ENCODE measurements around the gene DCAF15. TPM values are rescaled to one million over a fixed set of nuclear protein-coding genes. Genes with fewer than 3 reads are reported as not detected.
"Not testable (repeated sequence)": the region's sequence is repeated elsewhere in the genome, so short reads cannot be mapped to it uniquely, and the experiment has no call there.

The DCAF15 gene, protein sequence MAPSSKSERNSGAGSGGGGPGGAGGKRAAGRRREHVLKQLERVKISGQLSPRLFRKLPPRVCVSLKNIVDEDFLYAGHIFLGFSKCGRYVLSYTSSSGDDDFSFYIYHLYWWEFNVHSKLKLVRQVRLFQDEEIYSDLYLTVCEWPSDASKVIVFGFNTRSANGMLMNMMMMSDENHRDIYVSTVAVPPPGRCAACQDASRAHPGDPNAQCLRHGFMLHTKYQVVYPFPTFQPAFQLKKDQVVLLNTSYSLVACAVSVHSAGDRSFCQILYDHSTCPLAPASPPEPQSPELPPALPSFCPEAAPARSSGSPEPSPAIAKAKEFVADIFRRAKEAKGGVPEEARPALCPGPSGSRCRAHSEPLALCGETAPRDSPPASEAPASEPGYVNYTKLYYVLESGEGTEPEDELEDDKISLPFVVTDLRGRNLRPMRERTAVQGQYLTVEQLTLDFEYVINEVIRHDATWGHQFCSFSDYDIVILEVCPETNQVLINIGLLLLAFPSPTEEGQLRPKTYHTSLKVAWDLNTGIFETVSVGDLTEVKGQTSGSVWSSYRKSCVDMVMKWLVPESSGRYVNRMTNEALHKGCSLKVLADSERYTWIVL
- total RNA-seq = 18.2 TPM
- long read RNA-seq, transcript DCAF15-201 (13 exons, 2,278 nt) = major isoform, 10 of 17 reads
- long read RNA-seq, partial matches to known transcripts = 0 of 17 reads
- long read RNA-seq, other reads (novel, unspliced or antisense) = 7 of 17 reads

DNA sequence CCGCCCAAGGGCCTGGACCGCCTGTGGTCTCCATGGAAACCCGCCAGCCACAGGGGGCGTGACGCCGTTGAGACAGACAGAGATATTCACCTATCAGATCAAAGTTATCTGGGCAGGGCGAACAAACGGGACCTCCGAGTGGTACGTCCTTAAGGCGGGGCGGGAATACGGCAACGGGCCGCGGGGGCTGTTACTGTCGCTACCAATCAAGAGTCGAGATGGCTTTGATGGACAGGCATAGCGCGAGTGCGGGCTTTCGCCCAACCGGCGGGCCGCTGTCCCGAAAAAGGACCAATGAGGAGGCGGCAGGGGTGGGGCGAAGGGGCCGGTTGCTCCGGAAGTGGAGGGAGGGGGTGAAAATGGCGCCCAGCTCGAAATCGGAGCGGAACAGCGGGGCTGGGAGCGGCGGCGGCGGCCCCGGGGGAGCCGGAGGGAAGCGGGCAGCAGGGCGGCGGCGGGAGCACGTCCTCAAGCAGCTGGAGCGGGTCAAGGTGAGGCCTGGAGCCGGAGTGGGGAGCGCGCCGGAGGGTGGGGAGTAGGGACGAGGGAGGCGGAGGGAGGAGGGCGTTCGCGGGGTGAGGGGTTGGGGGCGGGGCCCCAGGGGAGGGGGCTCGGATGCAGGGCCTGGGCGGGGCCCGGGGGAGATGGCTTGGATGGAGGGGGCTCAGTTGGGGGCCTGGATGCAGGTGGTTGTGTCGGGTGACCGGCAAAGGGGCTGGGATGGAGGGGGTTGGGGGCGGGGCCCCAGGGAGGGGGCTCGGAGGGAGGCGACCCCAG is at the start of gene DCAF15:
Gene DCAF15, plus strand, starts transcription at position 356 of the 777 bp plus-strand sequence. Its CDS starts 4 bp downstream, at position 360.
- peak; percentile 98 for ATAC-seq
- intact Hi-C loops (cut with micrococcal nuclease) = loop anchor here (2.0 kb wide), 1 partner anchor 44 kb away; no protein-coding TSS in a partner anchor
- peak; percentile 99 for DNase-seq

DNA sequence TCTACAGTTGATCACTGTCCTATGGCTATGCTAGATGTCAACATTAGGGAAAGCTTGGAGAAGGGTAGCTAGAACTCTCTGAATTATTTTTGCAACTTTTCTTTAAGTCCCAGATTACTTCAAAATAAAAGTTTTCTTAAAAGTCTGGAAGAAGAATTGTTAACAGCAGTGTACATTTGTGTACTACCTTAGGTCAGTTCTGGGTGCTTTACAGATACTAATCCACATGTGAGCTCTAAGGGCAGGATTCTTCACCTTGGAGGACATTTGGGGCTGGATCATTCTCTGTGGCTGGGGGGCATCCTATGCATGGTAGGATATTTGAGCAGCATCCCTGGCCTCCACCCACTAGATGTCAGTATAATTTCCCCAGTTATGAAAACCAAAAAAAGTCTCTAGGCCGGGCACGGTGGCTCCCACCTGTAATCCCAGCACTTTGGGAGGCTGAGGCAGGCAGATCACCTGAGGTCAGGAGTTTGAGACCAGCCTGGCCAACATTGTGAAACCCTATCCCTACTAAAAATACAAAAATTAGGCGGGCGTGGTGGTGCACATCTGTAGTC is 49.2 kb upstream of the DCAF15 start:
- no peak for ATAC-seq
- intact Hi-C loops (cut with micrococcal nuclease) = no loop called here
- DNase-seq = no peak

GRCh38 chr19:13905634-13906520 is 46.4 kb upstream of the DCAF15 start, which contains the start of the genes BRME1 and CC2D1A:
Gene BRME1, minus strand, starts transcription at chr19:13906117. Its CDS starts 1,225 bp downstream, at chr19:13904892.
Gene CC2D1A, plus strand, starts transcription at chr19:13906201. Its CDS starts 241 bp downstream, at chr19:13906442.
- ATAC-seq (peak; percentile 100), DNase-seq (peak; percentile 97)
- intact Hi-C loops (cut with micrococcal nuclease) = no loop called here

DNA sequence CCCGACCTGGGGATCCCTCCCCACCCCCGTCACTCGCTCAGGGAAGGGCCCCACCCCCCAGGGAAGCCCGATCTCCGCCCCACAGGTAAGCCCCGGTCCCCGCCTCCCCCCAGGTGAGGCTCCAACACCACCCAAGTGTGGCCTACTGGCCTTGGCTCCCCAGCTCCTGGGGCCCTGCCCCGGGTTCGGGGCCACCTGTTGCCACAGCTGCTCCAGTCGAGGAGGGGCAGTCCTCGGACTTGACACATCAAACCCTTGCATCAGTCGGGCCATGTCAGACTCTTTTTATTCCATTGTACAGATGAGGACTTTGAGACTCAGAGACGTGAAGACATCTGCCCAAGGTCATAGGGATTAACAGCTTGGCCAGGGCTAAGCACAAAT is 45.8 kb upstream of the DCAF15 start:
- peak; percentile 42 for DNase-seq
- intact Hi-C loops (cut with micrococcal nuclease) = no loop called here

GRCh38 chr19:13906910-13907309 is 45.4 kb upstream of the DCAF15 start:
- intact Hi-C loops (cut with micrococcal nuclease) = no loop called here
- no peak for DNase-seq
- no peak for ATAC-seq

More for the DNA sequence above, 45.8 kb upstream of the DCAF15 start:
- ATAC-seq = peak; percentile 39

DNA sequence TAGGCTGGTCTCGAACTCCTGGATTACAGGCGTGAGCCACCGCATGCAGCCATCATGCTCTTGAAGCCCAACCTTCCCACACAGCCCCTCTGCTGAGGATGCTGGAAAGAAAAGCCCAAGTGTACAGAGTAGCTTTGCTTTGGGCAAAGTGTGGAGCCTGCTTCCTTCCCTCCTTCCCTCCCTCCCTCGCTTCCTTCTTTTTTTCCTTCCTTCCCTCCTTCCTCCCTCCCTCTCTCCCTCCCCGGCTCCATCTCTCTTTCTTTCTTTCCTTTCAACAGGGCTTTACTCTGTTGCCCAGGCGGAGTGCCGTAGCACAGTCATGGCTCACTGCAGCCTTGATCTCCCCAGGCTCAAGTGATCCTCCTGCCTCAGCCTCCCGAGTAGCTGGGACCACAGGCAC is 43.6 kb upstream of the DCAF15 start:
- intact Hi-C loops (cut with micrococcal nuclease) = no loop called here
- no peak for ATAC-seq

DNA sequence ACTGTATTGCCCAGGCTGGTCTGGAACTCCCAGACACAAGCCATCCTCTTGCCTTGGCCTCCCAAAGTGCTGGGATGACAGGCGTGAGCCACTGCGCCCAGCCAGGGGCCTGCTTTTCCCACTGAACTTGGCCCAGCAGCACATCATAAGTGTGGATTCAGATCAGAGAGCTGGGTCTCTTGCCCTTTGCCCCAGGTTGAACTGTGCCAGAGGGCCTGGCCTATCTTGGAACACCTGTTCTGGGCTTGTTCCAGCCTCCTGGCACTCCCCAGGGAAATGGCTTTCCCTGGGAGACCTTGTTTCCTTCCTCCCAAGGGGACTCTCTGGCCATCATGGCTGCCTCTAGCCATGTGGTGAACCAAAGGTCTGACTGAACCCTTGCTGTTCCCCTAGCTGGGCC is 42.9 kb upstream of the DCAF15 start:
- DNase-seq = no peak

More for the DNA sequence above, 43.6 kb upstream of the DCAF15 start:
- DNase-seq = no peak

GRCh38 chr19:13913352-13913751 is 39.0 kb upstream of the DCAF15 start:
- intact Hi-C loops (cut with micrococcal nuclease) = no loop called here
- DNase-seq (no peak), ATAC-seq (no peak)

More for the DNA sequence above, 42.9 kb upstream of the DCAF15 start:
- ATAC-seq = no peak
- intact Hi-C loops (cut with micrococcal nuclease) = no loop called here

GRCh38 chr19:13914777-13915176 is 37.5 kb upstream of the DCAF15 start:
- ATAC-seq (no peak), DNase-seq (no peak)
- intact Hi-C loops (cut with micrococcal nuclease) = no loop called here

DNA sequence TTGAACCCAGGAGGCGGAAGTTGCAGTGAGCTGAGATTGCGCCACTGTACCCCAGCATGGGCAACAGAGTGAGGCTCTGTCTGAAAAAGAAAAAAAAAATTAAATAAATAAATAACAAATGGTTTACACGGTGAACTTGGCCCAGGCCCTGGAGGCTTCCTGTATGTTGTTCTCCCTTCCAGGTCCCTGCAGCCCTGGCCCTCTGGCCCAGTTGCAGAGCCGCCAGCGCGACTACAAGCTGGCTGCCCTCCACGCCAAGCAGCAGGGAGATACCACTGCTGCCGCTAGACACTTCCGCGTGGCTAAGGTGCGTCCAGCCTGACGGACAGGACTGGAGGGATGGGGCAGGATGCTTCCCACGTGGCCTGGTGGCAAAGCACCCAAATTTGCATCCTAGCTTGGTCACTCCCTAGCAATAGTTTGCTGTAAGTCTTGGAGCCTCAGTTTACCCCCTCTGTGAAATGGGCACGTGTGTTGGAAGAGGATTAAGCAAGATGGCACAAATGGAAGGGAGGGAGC is 34.4 kb upstream of the DCAF15 start:
- intact Hi-C loops (cut with micrococcal nuclease) = no loop called here
- DNase-seq = peak; percentile 53
- peak; percentile 63 for ATAC-seq

DNA sequence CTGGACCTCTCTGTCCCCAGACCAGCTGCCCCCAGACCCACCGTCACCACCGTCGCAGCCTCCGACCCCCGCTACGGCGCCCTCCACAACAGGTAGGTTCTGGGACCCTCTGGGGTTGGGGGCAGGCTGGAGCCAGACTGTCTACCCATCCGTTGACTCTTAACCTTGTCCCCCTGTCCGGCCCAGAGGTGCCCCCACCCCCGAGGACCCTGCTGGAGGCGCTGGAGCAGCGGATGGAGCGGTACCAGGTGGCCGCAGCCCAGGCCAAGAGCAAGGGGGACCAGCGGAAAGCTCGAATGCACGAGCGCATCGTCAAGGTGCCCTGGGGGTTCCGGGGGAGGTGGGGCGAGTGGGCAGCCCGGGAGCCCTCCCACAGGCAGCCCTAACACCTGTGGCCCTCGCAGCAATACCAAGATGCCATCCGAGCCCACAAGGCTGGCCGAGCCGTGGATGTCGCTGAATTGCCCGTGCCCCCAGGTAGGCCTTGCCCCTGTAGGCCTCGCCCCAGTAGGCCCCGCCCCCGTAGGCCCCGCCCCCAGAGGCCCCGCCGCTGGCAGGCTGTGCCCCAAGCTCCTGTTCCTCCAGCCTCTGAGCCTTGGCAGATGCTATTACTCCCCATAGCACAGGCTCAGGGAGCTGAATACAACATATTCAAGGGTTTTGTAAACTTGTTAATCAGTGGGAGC is 33.4 kb upstream of the DCAF15 start:
- ATAC-seq = no peak
- no peak for DNase-seq
- intact Hi-C loops (cut with micrococcal nuclease) = no loop called here

- no peak for DNase-seq
- ATAC-seq = no peak
- intact Hi-C loops (cut with micrococcal nuclease) = no loop called here
These were observed 31.8 kb upstream of the DCAF15 start for GRCh38 chr19:13920524-13920923.

- DNase-seq (no peak), ATAC-seq (peak; percentile 39)
- intact Hi-C loops (cut with micrococcal nuclease) = no loop called here
These were observed 31.2 kb upstream of the DCAF15 start for GRCh38 chr19:13920940-13921747.

DNA sequence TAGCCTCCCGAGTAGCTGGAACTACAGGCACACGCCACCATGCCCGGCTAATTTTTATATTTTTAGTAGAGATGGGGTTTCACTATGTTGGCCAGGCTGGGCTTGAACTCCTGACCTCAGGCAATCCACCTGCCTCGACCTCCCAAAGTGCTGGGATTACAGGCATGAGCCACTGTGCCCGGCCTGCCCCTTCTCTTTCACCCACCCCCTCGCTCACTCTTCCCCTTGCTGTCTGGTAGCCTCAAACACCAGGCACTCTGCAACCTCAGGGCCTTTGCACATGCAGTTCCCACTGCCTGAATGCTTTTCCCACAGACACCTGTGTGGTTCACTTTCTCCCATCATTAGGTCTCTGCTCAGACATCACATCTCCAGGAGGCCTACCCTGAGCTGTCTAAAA is 30.2 kb upstream of the DCAF15 start:
- ATAC-seq; intact Hi-C loops (cut with micrococcal nuclease); DNase-seq: not testable (repeated sequence)

DNA sequence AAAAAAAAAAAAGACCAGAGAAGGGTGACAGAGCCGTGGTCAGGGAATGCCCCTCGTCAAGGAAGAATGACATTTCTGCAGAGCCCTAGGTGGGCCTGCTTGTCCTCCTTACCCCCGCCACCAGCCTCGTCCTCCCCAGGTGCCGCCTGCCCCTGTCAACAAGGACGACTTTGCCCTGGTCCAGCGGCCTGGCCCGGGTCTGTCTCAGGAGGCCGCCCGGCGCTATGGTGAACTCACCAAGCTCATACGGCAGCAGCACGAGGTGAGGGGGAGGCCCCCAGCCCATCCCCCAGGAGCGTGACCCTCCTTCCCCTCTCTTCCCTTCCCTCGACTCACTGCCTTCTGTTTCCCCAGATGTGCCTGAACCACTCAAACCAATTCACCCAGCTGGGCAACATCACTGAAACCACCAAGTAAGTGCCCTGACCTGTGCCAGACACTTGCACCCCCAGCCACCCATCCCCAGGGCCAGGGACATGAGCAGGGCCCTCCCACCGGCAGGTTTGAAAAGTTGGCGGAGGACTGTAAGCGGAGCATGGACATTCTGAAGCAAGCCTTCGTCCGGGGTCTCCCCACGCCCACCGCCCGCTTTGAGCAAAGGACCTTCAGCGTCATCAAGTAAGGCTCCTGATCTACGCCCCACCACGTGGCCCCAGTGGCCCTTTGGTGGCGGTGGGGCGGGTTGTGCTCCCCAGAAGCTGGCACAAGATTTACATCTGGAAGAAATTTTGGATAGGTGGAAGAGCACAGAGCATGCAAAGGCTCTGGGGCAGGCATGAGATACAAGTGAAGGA is 28.9 kb upstream of the DCAF15 start:
- ATAC-seq (no peak), DNase-seq (no peak)
- intact Hi-C loops (cut with micrococcal nuclease) = no loop called here

DNA sequence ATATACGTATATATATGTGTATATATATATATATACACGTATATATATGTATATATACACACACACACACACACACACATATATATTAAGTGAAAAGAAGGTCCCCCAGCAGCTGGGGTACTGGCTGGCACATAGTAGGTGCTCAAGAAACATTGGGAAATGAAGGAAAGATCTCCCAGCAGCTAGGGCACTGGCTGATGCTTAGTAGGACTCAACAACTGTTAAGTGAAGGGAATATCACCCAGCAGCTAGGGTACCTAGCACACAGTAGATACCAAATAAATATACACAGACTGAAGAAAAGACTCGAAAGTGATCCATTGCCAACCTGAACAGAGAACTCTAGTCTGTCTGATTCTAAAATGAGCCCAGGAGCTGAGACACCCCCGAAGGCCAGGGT is 26.3 kb upstream of the DCAF15 start:
- DNase-seq = no peak
- intact Hi-C loops (cut with micrococcal nuclease) = no loop called here
- no peak for ATAC-seq
